ENCODE data around the gene CABP1.

GRCh38 chr12:120630104-120630892 lies 10.1 kb upstream of the CABP1 start:
- TF ChIP-seq CTCF (IDR thresholded peaks at IDR 0.05) (no peak), SIN3A (IDR thresholded peaks at IDR 0.05; ENCODE audit: borderline replicate concordance, insufficient read depth, low read depth, low read length) (no peak)

Data from Panc1 (cell line).